Measurements from ENCODE around the gene CAMTA1.

CAMTA1 gene

GRCh38 chr1:6935911-6936690, 150.8 kb downstream of the CAMTA1 start:
- FAIRE-seq, result no peak

- no peak for FAIRE-seq
These were observed 151.8 kb downstream of the CAMTA1 start for GRCh38 chr1:6937048-6937447.

GRCh38 chr1:6939363-6939762, 154.1 kb downstream of the CAMTA1 start:
- no peak for FAIRE-seq

GRCh38 chr1:6941786-6942185, 156.5 kb downstream of the CAMTA1 start:
- FAIRE-seq, result no peak

GRCh38 chr1:6942990-6943389, 157.7 kb downstream of the CAMTA1 start:
- FAIRE-seq, result no peak

- no peak for FAIRE-seq
These were observed 159.2 kb downstream of the CAMTA1 start for GRCh38 chr1:6944434-6944833.

GRCh38 chr1:6947952-6948351, 162.7 kb downstream of the CAMTA1 start:
- FAIRE-seq, result no peak

GRCh38 chr1:6948416-6948815, 163.2 kb downstream of the CAMTA1 start:
- FAIRE-seq, result no peak

GRCh38 chr1:6948861-6949260, 163.6 kb downstream of the CAMTA1 start:
- FAIRE-seq, result no peak

GRCh38 chr1:6950001-6950765, 164.9 kb downstream of the CAMTA1 start:
- FAIRE-seq, result no peak

GRCh38 chr1:6951536-6951935, 166.3 kb downstream of the CAMTA1 start:
- FAIRE-seq, result no peak

- no peak for FAIRE-seq
These were observed 168.0 kb downstream of the CAMTA1 start for GRCh38 chr1:6953216-6953615.

GRCh38 chr1:6953907-6954364, 168.7 kb downstream of the CAMTA1 start:
- FAIRE-seq, result no peak

- FAIRE-seq, result no peak
These were observed 169.3 kb downstream of the CAMTA1 start for GRCh38 chr1:6954591-6954990.

- no peak for FAIRE-seq
These were observed 170.3 kb downstream of the CAMTA1 start for GRCh38 chr1:6955357-6956094.

GRCh38 chr1:6956488-6957159, 171.4 kb downstream of the CAMTA1 start:
- no peak for FAIRE-seq

- no peak for FAIRE-seq
These were observed 172.1 kb downstream of the CAMTA1 start for GRCh38 chr1:6957341-6957740.

- FAIRE-seq, result no peak
These were observed 173.3 kb downstream of the CAMTA1 start for GRCh38 chr1:6958407-6959030.

GRCh38 chr1:6959491-6959890, 174.2 kb downstream of the CAMTA1 start:
- no peak for FAIRE-seq

- FAIRE-seq, result no peak
These were observed 175.1 kb downstream of the CAMTA1 start for GRCh38 chr1:6960291-6960811.

- no peak for FAIRE-seq
These were observed 175.6 kb downstream of the CAMTA1 start for GRCh38 chr1:6960860-6961259.

- no peak for FAIRE-seq
These were observed 176.0 kb downstream of the CAMTA1 start for GRCh38 chr1:6961289-6961688.

Data from endometrium (tissue), 2 donors.